Measurements from ENCODE around the gene VAT1L.

- TF ChIP-seq YY1 (IDR thresholded peaks at IDR 0.05; ENCODE audit: insufficient read depth, insufficient read length) = no peak
- no peak for TF ChIP-seq ZNF274 (IDR thresholded peaks at IDR 0.05; ENCODE audit: low read depth, low read length)
- no peak for TF ChIP-seq SUZ12 (IDR thresholded peaks at IDR 0.05; ENCODE audit: extremely low read depth, insufficient read depth, insufficient read length)
These were observed 69.7 kb downstream of the VAT1L start for GRCh38 chr16:77858060-77858459.

All from NT2/D1 (cell line).